Measurements from ENCODE around the gene SEC31A. TPM values are rescaled to one million over a fixed set of nuclear protein-coding genes. Genes with fewer than 3 reads are reported as not detected.
"Not testable (repeated sequence)": the region's sequence is repeated elsewhere in the genome, so short reads cannot be mapped to it uniquely, and the experiment has no call there.

Gene SEC31A
- total RNA-seq, 1 donor from 2014 or later: 117 TPM

DNA sequence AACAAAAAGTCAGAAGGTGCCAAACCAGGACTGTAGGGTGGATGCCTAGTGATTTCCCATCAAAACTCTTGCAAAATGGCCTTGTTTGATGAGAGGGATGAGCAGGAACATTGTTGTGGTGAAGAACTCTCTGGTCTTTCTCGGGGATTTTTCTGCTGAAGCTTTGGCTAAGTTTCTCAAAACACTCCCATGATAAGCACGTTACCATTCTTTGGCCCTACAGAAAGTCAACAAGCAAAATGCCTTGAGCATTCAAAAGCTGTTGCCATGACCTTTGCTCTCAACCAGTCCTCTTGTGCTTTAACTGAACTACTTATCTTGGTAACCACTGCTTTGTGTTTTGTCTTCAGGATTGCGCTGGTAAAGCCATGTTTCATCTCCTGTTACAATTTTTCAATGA, 3.0 kb upstream of the SEC31A start:
- no peak for FAIRE-seq

DNA sequence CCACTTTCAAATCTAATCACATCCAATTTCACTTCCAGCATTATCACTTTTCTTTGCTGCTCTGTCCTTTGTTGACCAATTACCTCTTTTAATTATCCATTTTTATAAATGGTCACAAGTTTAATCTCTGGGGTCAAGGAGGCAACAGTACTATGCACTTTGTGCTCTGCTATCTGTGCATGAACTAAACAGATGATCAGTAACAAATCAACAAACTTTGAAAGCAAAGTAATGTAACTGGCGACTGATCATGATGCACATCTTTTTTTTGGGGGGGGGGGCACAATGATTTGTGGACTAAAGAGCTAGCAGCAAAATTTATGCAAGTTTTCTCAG, 1.5 kb upstream of the SEC31A start:
- DNase-seq (ENCODE audit: low spot score in 2 of 2) (no peak), FAIRE-seq (no peak)

More for the DNA sequence above, 3.0 kb upstream of the SEC31A start:
- no peak for DNase-seq (ENCODE audit: low spot score in 2 of 2)

DNA sequence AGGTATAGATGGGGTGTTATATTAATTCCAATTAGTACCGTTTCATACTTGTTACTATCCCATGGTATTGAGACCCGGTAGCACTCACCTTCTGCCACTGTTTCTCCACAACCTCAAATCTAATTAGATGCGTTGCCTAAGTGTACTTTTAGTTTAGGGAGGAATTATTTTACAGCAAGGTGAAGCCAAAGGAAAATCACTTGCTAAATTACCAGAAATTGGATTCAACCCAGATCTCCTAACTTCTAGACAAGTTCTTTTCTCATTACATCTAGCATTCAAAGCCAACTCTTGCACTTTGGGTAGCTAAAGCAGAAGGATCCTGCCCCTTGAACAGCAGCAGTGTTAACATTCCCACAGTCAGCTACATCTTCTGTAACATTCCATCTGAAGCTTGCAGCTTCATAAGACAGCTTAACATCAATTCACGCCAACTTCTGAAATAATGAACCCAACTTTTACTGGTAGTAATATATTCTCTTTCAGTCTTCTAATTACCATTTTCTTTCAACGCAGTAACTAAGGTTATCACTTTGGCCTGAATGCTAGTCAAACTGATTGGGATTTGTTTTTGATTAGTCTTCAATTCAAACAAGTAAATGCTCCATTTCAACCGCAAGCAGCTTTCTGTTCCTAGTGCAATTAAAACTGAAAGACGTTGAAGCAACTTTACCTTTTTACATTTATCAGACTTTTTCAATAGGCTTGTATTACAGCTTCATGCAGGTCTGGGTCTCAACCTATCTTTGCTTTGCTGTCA, 934 bp upstream of the SEC31A start:
- no peak for DNase-seq (ENCODE audit: low spot score in 2 of 2)
- FAIRE-seq: no peak

DNA sequence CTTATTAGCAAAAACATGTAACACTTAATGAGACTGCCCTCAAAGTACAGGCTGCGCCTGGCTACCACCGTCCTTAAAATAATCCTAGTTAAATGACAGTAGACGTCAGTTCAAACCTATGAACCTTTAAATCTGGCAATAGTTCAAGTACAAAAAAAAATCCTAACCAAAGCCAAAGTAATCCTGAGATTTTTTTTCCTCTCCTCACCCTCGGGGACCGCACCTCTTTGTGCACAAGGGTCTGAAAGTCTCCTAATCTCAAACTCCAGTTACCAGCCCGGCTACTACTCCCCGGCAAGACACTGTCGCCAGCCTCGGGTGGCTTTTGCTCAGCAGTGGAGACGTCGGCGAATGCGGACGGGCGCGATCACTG, 439 bp downstream of the SEC31A start:
- FAIRE-seq: no peak
- peak in 1 of 2 donors; percentile 10 for DNase-seq (ENCODE audit: low spot score in 2 of 2)

DNA sequence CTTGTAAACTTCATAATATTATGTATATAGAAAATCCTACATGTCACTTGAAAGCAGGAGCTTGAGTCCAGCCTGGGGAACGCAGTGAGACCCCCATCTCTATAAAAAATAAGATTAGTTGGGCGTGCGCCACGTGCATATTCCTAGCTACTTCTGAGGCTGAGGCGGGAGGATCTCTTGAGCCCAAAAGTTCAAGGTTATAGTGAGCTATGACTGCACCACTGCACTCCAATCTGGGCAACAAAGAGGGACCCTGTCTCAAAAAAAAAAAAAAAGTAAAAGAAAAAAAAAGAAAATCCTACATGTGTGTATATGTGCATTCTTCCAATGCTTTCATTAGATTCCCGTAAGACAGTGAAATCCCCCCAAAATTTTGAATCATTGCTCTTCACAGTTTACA, 1.7 kb downstream of the SEC31A start:
- DNase-seq (ENCODE audit: low spot score in 2 of 2) (no peak), FAIRE-seq (no peak)

DNA sequence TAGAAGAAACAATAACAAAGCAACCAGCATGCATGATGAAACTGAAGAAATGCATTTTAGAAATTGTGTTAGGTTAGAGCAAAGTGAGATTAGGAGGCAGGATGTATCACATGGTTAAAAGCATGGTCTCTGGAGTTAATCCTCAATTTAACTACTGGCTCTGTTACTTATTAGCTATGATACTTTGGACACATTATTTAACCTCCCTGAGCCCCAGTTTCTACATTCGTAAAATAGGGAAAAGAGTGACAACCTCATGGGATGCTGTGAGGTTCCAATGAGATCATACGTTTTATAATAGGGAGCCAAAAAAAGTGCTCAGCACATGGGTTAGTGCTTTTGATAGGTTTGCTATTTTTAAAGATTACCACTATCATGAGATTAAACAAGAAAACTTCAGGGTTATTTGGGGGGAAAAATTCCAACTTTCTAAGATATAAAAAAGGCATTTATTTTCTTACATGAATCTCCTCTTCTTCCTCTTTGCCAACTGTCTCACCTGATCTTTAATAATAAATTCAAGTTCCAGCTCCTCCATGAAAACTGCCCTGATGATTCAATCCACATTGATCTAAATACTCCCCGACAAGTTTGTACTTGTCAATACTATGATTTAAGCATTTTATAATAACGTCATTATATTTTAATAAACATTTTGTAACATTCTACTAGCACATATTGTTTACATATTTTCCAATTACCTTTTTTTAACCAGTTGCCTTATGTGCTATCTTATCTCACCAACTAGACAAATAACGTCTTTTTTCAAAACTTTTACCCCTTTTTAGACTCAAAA, 4.6 kb downstream of the SEC31A start:
- no peak for FAIRE-seq
- DNase-seq (ENCODE audit: low spot score in 2 of 2): no peak

DNA sequence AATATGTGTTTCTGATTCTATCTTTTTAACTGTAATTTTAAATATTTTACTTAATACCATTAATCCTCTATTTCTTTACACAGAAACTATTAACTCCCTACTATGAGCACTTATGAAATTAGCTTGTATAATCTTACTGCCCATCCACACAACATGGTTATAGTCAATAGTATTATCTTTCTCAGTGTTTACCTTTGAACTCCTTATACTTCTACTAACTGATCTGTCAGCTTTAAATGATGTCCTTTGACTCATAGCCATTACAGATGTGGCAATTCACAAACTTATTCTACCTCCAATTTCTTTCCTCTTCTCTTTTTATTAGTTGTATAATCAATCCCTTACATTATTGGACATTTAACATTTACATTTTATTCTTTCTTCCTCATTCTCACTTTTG, 5.5 kb downstream of the SEC31A start:
- no peak for DNase-seq (ENCODE audit: low spot score in 2 of 2)
- no peak for FAIRE-seq

DNA sequence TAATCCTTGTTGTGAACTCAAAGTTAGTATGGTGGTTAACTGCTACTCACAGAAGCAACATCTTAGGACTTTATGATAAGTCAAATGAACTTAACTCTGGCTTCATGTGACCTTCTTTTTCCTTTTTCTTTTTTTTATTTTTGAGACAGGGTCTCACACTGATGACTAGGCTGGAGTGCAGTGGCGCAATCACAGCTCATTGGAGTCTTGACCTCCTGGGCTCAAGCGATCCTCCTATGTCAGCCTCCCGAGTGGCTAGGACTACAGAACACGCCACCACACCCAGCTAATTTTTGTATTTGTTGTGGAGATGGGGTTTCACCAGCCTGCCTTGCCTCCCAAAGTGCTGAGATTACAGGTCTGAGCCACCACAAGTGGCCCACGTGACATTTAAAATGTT, 22.4 kb downstream of the SEC31A start:
- DNase-seq (ENCODE audit: low spot score in 2 of 2) (no peak), FAIRE-seq (no peak)

DNA sequence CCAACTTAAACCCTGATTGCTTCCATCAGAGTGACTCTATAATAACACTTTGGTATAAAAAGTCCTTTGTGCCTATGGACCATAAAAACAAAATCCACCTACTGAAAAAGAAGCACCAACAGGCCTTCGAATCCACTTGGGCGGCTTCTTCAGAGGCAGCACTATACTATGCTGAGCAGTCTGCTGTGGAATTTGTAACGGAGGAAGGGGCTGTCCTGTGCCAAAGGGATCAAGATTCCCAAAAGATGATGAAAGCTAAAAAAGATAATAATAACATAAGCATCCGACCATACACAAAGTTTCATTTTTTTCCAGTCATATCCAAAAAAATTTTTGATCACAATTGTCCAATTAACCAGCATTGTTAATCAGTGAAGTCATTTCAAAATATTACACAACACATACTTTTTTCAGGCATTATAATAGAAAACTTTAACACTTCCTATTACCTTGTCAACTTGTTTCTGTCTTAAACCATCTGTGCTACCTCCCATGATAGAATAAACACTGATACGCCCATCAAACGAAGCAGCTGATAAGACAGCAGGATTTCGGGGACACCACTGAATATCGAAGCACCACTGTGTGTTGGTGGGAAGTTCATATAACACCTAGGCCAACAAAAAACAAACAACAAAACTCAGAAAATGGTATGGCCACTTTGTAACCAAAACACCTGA, 24.1 kb downstream of the SEC31A start:
- FAIRE-seq (no peak), DNase-seq (ENCODE audit: low spot score in 2 of 2) (no peak)

DNA sequence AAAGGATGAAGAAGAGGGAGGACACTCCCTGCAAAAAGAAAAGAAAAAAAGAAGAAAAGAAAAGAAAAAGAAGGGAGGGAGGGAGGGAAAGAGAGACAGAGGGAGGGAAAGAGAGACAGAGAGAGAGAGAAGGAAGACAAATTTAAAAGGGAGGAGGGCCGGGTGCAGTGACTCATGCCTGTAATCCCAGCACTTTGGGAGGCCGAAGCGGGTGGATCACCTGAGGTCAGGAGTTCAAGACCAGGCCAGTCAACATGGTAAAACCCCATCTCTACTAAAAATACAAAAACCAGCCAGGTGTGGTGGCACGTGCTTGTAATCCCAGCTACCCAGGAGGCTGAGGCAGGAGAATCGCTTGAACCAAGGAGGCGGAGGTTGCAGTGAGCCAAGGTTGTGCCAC, 24.9 kb downstream of the SEC31A start:
- FAIRE-seq; DNase-seq (ENCODE audit: low spot score in 2 of 2): not testable (repeated sequence)

DNA sequence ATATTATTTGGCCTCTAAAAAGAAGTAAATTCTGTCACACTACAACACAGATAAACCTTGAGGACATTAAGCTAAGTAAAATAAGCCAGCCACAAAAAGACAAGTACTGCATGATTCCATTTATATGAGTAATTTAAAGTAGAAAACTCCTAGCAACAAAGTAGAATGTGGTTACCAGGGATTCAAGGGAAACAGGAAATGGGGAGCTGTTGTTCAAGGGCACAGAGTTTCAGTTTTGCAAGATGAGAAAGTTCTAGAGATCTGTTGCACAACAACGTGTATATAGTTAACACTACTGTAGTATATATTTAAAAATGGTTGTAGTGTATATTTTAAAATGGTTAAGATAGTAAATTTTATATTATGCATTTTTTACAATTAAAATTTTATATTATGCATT, 25.4 kb downstream of the SEC31A start:
- DNase-seq (ENCODE audit: low spot score in 2 of 2): no peak
- FAIRE-seq: peak; percentile 15

DNA sequence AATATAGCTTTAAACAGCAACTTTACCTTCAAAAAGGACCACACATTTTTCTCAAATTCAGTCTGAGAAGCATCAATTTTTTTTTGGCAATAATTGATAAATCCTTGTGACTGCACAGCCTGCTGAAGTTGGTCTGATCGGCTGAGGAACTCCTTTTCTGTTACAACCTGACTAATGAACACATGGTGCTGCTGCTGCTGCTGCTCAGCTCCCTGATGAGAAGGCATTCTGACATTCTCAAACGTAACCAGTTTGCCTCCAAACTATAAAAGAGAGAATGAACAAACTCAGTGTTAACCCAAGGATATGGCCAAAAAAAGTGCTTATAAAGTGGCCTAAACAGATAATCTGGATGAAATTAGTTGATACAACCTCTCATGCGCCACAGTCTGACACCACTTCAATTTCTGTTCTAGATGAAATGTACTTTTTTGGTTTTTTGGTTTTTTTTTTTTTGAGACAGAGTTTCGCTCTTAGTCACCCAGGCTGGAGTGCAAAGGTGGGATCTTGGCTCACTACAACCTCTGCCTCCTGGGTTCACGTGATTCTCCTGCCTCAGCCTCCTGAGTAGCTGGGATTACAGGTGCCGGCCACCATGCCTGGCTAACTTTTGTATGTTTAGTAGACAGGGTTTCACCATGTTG, 26.5 kb downstream of the SEC31A start:
- no peak for DNase-seq (ENCODE audit: low spot score in 2 of 2)

DNA sequence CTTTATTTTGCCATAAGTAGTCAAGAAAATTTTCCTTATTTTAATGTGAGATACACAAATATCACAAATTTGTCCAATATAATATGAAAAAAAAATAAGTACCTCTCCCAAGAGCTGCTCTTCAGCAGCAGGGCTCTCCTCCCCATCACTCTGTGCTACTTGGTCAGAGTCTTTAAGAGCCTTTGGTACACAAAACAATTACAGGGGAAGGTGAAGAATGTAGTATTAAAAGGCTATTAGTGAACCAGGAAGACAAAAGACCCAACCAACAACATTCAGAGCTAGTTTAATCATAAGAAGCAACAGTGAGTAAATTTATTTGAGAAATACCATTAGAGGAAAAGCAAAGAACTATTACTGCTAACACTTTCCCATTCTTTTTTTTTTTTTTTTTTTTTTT, 29.4 kb downstream of the SEC31A start:
- DNase-seq (ENCODE audit: low spot score in 2 of 2) (no peak), FAIRE-seq (no peak)

More for the DNA sequence above, 26.5 kb downstream of the SEC31A start:
- no peak for FAIRE-seq

DNA sequence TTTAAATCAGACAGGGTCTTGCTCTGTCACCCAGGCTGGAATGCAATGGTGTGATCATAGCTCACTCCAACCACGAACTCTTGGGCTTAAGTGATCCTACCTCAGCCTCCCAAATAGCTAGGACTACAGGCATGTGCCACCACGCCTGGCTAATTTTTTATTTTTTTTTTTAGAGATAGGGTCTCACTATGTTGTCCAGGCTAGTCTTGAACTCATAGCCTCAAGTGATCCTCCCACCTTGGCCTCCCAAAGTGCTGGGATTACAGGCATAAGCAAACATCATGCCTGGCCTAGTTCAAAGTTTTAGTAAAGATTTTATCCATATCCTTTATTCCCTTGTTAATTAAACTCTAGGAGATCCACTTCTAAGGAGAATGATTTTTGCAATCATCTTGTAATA, 30.5 kb downstream of the SEC31A start:
- not testable (repeated sequence) for FAIRE-seq; DNase-seq (ENCODE audit: low spot score in 2 of 2)

DNA sequence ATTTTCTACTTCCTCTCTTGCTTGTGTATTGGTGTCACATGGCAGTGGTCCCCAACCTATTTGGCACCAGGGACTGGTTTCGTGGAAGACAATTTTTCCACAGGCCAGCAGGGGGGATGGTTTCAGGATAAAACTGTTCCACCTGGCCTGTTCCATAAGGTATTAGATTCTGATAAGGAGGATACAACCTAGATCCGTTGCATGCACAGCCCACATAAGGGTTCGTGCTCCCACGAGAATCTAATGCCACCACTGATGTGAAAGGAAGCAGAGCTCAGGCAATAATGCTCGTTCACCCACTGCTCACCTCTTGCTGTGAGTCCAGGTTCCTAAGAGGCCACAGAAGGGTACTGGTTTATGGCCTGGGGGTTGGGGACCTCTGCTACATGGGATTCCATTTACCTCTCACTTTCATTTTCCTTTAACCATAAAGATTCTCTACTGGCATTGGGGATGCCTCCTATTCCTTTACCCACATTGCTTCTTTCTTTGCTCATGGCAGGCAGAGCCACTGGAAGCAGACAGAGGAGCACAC, 38.1 kb downstream of the SEC31A start:
- DNase-seq (ENCODE audit: low spot score in 2 of 2) (no peak), FAIRE-seq (no peak)

DNA sequence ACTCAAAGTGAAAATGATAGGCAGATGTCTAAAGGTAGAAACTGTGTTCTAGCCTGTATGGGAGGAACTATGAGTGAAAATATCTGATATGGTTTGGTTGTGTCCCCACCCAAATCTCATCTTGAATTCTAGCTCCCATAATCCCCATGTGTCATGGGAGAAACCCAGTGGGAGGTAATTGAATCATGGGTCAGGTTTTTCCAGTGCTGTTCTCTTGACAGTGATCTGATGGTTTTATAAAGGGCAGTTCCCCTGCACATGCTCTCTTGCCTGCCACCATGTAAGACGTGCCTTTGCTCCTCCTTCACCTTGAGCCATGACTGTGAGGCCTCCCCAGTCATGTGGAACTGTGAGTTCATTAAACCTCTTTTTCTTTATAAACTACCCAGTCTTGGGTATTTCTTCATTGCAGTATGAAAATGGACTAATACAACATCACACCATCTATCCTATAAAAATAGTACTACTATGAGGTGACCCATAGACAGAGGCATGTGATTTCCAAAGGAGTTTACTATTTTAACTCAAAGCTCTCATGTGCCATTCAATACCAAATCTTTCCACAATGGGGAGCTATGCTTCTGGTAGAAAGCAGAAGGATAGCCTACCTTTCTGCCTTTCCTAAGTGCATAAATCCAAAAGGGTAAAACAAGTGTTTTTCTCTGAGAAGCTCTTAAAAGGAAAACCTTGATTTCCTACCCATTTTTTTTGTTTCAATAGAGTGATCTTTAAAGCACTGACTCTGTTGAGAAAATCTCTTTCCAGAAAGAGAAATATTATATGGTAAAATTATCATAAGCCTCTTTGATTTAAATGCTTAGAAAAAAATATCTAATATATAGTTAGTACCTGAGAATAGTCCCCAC, 38.8 kb downstream of the SEC31A start:
- no peak for FAIRE-seq
- DNase-seq (ENCODE audit: low spot score in 2 of 2): no peak

DNA sequence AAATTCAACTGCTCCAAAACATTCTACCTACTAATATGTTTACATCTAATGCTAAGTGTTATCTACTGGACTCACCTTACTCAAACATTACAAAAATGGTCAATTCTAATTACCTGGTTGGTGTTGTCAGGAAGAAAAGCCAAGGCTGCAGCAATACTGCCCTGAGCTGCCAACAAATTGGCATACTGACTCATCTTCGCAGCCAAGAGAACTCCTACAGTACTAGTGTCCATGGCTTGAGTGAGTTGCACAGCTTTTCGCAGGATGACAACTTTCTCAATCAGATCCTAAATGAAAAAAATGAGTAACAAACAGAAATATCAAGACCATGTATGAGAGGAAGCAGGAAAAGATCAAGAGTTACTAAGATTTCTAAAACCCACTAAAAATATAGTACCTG, 39.6 kb downstream of the SEC31A start:
- FAIRE-seq (no peak), DNase-seq (ENCODE audit: low spot score in 2 of 2) (no peak)

DNA sequence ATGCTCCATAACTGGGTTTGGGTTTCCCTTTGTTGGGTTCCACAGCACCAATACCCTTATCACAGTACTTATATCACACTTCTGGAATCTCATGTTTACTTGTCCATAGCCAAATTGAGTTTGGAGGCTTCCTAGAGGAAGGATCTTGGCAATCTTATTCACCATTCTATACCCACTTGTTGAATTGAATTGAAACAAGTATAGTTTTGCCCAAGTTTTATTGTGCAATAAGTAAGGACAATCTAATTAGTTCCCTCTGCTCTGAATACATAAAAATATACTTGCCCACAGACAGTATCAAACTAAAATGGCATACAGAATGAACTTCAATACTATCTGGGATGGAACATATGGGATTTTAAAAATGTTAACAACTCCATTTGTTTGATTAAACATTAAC, 40.3 kb downstream of the SEC31A start:
- DNase-seq (ENCODE audit: low spot score in 2 of 2) (no peak), FAIRE-seq (no peak)

DNA sequence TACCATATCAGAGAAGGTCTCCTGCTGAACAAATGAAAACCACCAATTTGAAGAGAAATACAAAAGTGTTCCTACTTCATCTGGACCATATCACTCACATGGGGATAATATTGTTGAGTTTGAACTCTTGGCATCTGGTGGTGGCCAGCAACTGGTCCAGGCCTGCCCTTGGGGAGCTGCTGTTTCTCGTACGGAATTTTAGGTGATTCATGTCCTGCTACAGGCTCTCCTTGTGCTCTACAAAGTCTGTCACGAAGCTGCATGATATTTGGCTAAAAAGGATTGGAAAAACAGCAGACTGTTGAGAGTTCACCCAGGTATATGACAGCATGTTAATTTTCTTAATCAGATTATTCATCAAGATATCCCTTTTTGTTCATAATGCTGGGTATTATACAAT, 42.2 kb downstream of the SEC31A start:
- DNase-seq (ENCODE audit: low spot score in 2 of 2): no peak
- no peak for FAIRE-seq

DNA sequence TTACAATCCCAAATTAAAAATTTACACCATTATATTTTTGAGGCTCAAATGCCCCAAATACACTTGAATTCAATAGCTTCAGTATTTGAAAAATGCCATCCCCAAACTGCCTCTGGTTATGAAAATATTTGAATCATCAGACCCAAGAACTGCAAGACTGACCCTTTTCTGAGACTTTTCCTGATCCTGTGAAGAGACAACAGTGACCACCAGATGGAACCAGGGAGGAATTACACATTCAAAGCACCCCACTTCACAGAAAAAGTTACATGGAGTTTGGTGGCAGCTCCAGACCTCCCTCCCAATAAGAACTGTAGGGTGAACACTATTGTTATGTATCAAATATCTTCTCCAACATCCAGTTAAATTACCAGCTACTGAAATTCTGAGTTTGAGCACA, 48.4 kb downstream of the SEC31A start:
- no peak for FAIRE-seq
- no peak for DNase-seq (ENCODE audit: low spot score in 2 of 2)
